Aorta (tissue), 5 donors: ENCODE results near the gene ARHGAP28. TPM values are rescaled to one million over a fixed set of nuclear protein-coding genes. Genes with fewer than 3 reads are reported as not detected.

Experiments
- ATAC-seq: fragments of 200-7000 bp; cut with Tn5 transposase; one replicate; pipeline ENCODE4 v1.9.1; 2022; ENCODE audit warnings: moderate library complexity; ENCODE audit not compliant: low FRiP score
- DNase-seq, 2 donors: peaks; one replicate each; pipeline ENCODE4 v3.0.0-alpha.2; 2020
- H3K27ac ChIP-seq, 2 donors: one replicate each; pipeline ENCODE4 v1.5.1; 2013; ENCODE audit warnings: low read length in 2 of 2, mild to moderate bottlenecking in 2 of 2, moderate library complexity in 2 of 2, control low read depth in 1 of 2, inconsistent platforms in 1 of 2, low read depth in 1 of 2
- H3K27me3 ChIP-seq, 2 donors: one replicate each; pipeline ENCODE4 v1.6.1; 2013; ENCODE audit warnings: control low read depth in 1 of 2, low read length in 1 of 2, mild to moderate bottlenecking in 1 of 2, moderate library complexity in 1 of 2; ENCODE audit not compliant: insufficient read depth in 2 of 2, control insufficient read depth in 1 of 2
- H3K36me3 ChIP-seq, 2 donors: one replicate each; pipeline ENCODE4 v1.6.1; 2013; ENCODE audit warnings: control low read depth in 1 of 2, low read length in 1 of 2, mild to moderate bottlenecking in 1 of 2; ENCODE audit not compliant: insufficient read depth in 2 of 2, control insufficient read depth in 1 of 2
- H3K4me1 ChIP-seq, 2 donors: one replicate each; pipeline ENCODE4 v1.6.1; 2013; ENCODE audit warnings: low read length in 2 of 2, control low read depth in 1 of 2, mild to moderate bottlenecking in 1 of 2, moderate library complexity in 1 of 2; ENCODE audit not compliant: insufficient read depth in 2 of 2, control insufficient read depth in 1 of 2
- H3K4me3 ChIP-seq, 2 donors: one replicate each; pipeline ENCODE4 v1.5.1; 2013; ENCODE audit warnings: low read length in 2 of 2, control low read depth in 1 of 2, mild to moderate bottlenecking in 1 of 2
- H3K9me3 ChIP-seq: one replicate; pipeline ENCODE4 v1.6.1; 2013; ENCODE audit warnings: mild to moderate bottlenecking, low read length; ENCODE audit not compliant: control insufficient read depth
- WGBS, 2 donors: extraction: QIAGEN DNeasy Blood & Tissue Kit; methylation state at CpG; one replicate each; pipeline ENCODE4 v1.1.7; 2013; 5-methylcytosine and 5-hydroxymethylcytosine counted together
- intact Hi-C, 2 donors: fragments of 100-400 bp; cut with DNase I; formaldehyde crosslinking; loops; one replicate each; pipeline versions ENCODE4 v1.14.2 to v1.15.0; 2022
- long read RNA-seq, 2 donors: library from polyadenylated mRNA; unstranded; transcript quantifications; one replicate each; pipeline ENCODE4 v2.0.0, GENCODE V29; 2020 to 2021
- polyA plus RNA-seq, 2 donors: library from polyadenylated mRNA; stranded (reverse); fragments of 200-250 nt; gene quantifications; one replicate each; pipeline ENCODE4 v1.2.3, GENCODE V29; 2013
- total RNA-seq, 2 donors: library from RNA; stranded (reverse); fragmentation: NEBNext Ultra II Directional; extraction: Animal tissue kit (Norgen Biotek cat#: 25700); gene quantifications; one replicate each; pipeline ENCODE4 v1.2.1, GENCODE V29; 2021
- donor health status: healthy with polysubstance abuse.
- donor health status: Bipolar disorder and iron deficiency.
- donor health status: DM: no; HTN: no; CAD: no.
- donor health status: DM: no; HTN: no; CAD: no.
- donor health status: DM: yes; HTN: yes; CAD: no.

ARHGAP28 gene
- 1 to 10 TPM; 3.5 to 8.6 TPM for total RNA-seq
- polyA plus RNA-seq: 1 to 10 TPM in 1 of 2 donors, under 1 TPM in 1; 0.05 to 2.5 TPM
- long read RNA-seq, donor 1, partial matches to known transcripts: 0 of 5 reads
- long read RNA-seq, donor 1, other reads (novel, unspliced or antisense): 5 of 5 reads
- long read RNA-seq, donor 2, partial matches to known transcripts: 0 of 6 reads
- long read RNA-seq, donor 2, other reads (novel, unspliced or antisense): 5 of 6 reads

GRCh38 chr18:6729247-6730091 is at the start of gene ARHGAP28:
ARHGAP28 (plus strand) TSS chr18:6729716; CDS start chr18:6729822, 106 bp downstream.
- intact Hi-C loops: no loop called here
- H3K4me1 ChIP-seq: no peaks in the 10 kb centered on the region

GRCh38 chr18:6681331-6681875 is 48.1 kb upstream of the ARHGAP28 start:
- H3K9me3 ChIP-seq: no peaks in the 10 kb centered on the region
- no peaks in the 10 kb centered on the region for H3K36me3 ChIP-seq
- H3K4me3 ChIP-seq: no peak overlapping the region
- H3K27ac ChIP-seq: no peak overlapping the region
- intact Hi-C loops: no loop called here
- DNase-seq (no peak), ATAC-seq (no peak)
- no peaks in the 10 kb centered on the region for H3K27me3 ChIP-seq
- H3K4me1 ChIP-seq: no peaks in the 10 kb centered on the region
- 7 to 15% methylated on average over 1 of the region's 1 CpG for WGBS, 2 donors

More at GRCh38 chr18:6729247-6730091, at the start of gene ARHGAP28:
- ATAC-seq: peak; percentile 87
- H3K27me3 ChIP-seq: no peaks in the 10 kb centered on the region
- H3K9me3 ChIP-seq: no peaks in the 10 kb centered on the region
- peak; percentile 73 to 86 for DNase-seq
- H3K4me3 ChIP-seq: peak within 1 kb of the TSS; percentile 12 to 44
- no peak within 1 kb of the TSS for H3K27ac ChIP-seq
- 0 to 1% methylated on average over 55 to 96 of the region's 96 CpGs for WGBS, 2 donors
- H3K36me3 ChIP-seq: no peaks in the 10 kb centered on the region

- 7 to 8% methylated on average over 14 of the region's 14 CpGs for WGBS, 2 donors
- no peaks in the 10 kb centered on the region for H3K4me1 ChIP-seq
- ATAC-seq (no peak), DNase-seq (no peak)
- no peaks in the 10 kb centered on the region for H3K27me3 ChIP-seq
- H3K36me3 ChIP-seq: no peaks in the 10 kb centered on the region
- intact Hi-C loops: no loop called here
- H3K4me3 ChIP-seq: no peak overlapping the region
- H3K27ac ChIP-seq: no peak overlapping the region
- no peaks in the 10 kb centered on the region for H3K9me3 ChIP-seq
Measured at GRCh38 chr18:6682437-6683111, 46.9 kb upstream of the ARHGAP28 start.

- no peaks in the 10 kb centered on the region for H3K36me3 ChIP-seq
- WGBS, 2 donors: 74 to 75% methylated on average over 25 of the region's 25 CpGs
- peak; percentile 80 for ATAC-seq
- no peaks in the 10 kb centered on the region for H3K9me3 ChIP-seq
- H3K4me1 ChIP-seq: no peaks in the 10 kb centered on the region
- H3K27me3 ChIP-seq: no peaks in the 10 kb centered on the region
- no peak overlapping the region for H3K4me3 ChIP-seq
- intact Hi-C loops: no loop called here
- H3K27ac ChIP-seq: no peak overlapping the region
- DNase-seq: no peak
Measured at GRCh38 chr18:6683112-6683876, 46.2 kb upstream of the ARHGAP28 start.

GRCh38 chr18:6687676-6688075 is 41.8 kb upstream of the ARHGAP28 start:
- Histone ChIP-seq H3K4me3 (no peak overlapping the region), H3K27ac (no peak overlapping the region), H3K4me1 (no peaks in the 10 kb centered on the region), H3K36me3 (no peaks in the 10 kb centered on the region), H3K9me3 (no peaks in the 10 kb centered on the region), H3K27me3 (peaks cover 0 to 1% of the 10 kb centered on the region in 2 donors)
- ATAC-seq (no peak), DNase-seq (no peak)
- intact Hi-C loops: no loop called here

GRCh38 chr18:6708890-6709289 is 20.6 kb upstream of the ARHGAP28 start:
- Histone ChIP-seq H3K27me3 (no peaks in the 10 kb centered on the region), H3K4me3 (no peak overlapping the region), H3K36me3 (no peaks in the 10 kb centered on the region), H3K9me3 (no peaks in the 10 kb centered on the region), H3K4me1 (no peaks in the 10 kb centered on the region), H3K27ac (no peak overlapping the region)
- intact Hi-C loops: loop anchor here in 1 of 2 donors (2.0 kb wide), 1 partner anchor 18 kb away; no protein-coding TSS in a partner anchor
- DNase-seq (no peak), ATAC-seq (no peak)
- 84 to 96% methylated on average over 1 of the region's 1 CpG for WGBS, 2 donors

- WGBS, 2 donors: 35 to 86% methylated on average over 1 of the region's 1 CpG
- Histone ChIP-seq H3K36me3 (no peaks in the 10 kb centered on the region), H3K27ac (no peak overlapping the region), H3K27me3 (no peaks in the 10 kb centered on the region), H3K9me3 (no peaks in the 10 kb centered on the region), H3K4me1 (no peaks in the 10 kb centered on the region), H3K4me3 (no peak overlapping the region)
- intact Hi-C loops: no loop called here
- DNase-seq: no peak
- ATAC-seq: no peak
Measured at GRCh38 chr18:6711467-6711866, 18.0 kb upstream of the ARHGAP28 start.

GRCh38 chr18:6712401-6712800 is 17.1 kb upstream of the ARHGAP28 start:
- Histone ChIP-seq H3K4me3 (no peak overlapping the region), H3K27me3 (no peaks in the 10 kb centered on the region), H3K4me1 (no peaks in the 10 kb centered on the region), H3K27ac (no peak overlapping the region), H3K9me3 (no peaks in the 10 kb centered on the region), H3K36me3 (no peaks in the 10 kb centered on the region)
- intact Hi-C loops: no loop called here
- no peak for ATAC-seq
- WGBS, 2 donors: 80 to 91% methylated on average over 1 of the region's 1 CpG
- no peak for DNase-seq
